Measurements from ENCODE around the gene KLRG1.

The KLRG1 gene

DNA sequence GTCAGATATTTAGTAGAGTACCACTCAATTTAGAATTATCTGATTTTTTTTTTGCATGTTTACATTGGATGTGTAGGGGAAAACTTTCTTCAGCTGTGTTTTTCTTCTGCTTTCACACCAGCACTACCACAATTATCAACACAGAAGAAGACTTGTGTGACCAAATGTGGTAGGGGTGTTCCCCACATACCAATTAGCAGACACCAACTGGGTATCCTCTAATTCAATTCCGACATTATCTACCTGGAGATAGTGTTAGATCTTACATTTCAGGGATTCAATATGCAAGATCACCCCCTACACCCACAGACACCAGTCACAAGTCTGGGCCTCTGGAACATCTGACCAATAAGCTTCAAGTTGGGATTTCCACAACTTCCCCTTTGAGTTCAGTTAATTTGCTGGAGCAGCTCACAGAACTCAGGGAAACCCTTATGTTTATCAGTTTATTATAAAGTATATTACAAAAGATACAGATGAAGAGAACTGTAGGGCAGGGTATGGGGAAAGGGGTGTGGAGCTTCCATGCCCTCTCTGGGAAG is 4.1 kb upstream of the KLRG1 start:
- no peak for DNase-seq (ENCODE audit: low read depth in 4 of 4, low spot score in 1 of 4)

DNA sequence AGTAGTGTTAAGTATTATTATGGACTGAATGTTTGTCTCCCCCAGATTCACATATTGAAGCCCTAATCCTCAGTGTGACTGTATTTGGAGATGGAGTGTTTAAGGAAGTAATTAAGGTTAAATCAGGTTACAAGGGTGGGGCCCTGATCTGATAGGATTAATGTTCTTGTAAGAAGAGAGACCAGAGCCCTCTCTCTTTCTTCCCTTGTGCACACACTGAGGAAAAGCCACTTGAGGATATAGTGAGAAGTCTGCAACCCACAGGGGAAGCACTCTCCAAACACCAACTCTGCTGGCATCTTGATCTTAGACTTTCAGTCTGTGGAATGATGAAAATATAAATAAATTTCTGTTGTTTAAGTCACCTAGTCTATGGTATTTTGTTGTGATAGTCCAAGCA is 2.2 kb upstream of the KLRG1 start:
- DNase-seq (ENCODE audit: low read depth in 4 of 4, low spot score in 1 of 4), result no peak

DNA sequence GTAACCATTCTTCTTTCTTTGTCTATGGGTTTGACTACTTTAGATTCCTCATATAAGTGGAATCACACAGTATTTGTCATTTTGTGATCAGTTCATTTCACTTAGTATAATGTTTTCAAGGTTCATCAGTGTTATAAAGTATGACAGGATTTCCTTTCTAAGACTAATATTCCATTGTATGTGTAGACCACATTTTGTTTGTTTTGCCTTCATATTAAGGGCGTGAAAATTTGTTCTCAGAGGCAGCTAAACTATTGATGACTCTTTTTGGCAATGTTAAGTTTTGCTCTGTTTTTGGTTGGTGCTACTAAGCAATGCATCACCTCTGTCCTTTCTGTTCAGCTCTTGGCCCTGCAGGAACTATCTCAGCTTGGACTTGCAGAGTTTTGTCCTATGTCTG is 1.7 kb upstream of the KLRG1 start:
- DNase-seq (ENCODE audit: low read depth in 4 of 4, low spot score in 1 of 4), result no peak

DNA sequence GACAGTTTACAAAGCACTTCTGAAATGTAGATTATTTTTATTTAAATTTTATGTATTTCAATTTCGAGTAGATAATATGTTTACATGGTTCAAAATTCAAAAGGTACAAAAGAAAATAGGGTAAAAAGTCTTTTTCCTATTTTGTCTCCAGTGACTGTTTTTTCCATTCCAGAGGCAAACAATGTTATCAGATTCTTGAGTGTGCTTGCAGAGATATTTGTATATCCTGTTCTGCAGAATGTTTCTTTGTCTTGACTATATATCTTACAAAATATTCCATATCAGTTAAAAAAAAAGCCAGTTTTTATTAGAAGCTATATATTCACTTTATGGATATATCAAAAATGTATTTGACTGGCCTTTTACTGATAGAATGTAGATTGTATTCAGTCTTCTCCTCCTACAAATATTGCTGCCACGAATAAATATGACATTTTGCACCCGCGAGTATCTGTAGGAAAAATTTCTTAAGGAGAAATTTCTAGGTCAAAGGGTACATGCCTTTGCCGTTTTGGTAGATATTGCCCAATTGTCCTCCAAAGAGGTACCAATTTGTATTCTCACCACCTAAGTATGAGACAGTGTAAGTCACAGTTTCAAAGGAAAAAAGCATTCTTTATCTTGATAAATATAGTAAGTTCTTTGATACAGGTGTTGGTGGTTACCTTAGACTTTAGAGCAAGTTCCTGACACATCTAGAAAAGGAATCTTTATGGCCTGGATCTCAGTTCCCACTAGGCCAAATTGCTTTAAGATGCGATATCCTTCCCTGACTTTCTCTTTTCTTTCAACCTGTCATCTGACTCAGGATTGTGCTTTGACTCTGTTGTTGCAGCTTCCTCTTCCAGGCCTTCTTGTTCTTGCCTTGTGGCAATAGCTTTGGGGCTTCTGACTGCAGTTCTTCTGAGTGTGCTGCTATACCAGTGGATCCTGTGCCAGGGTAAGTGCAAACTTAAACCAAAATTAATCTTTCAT is 2.3 kb downstream of the KLRG1 start:
- no peak for DNase-seq (ENCODE audit: low read depth in 4 of 4, low spot score in 1 of 4)

DNA sequence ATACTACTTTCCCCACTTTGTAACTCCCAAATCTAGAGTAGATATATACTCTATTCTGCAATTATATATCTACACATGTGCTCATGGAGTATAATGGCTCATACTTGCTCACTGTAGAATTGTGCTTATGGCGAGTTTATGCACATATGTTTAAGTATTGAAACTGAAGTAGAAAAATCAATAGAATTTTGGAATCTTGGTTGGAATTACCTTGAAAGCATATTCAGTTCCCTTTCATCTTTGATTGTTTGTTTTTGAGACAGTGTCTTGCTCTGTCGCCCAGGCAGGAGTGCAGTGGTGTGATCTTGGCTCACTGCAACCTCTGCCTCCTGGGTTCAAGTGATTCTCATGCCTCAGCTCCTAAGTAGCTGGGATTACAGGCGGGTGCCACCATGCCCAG is 4.5 kb downstream of the KLRG1 start:
- no peak for DNase-seq (ENCODE audit: low read depth in 4 of 4, low spot score in 1 of 4)

DNA sequence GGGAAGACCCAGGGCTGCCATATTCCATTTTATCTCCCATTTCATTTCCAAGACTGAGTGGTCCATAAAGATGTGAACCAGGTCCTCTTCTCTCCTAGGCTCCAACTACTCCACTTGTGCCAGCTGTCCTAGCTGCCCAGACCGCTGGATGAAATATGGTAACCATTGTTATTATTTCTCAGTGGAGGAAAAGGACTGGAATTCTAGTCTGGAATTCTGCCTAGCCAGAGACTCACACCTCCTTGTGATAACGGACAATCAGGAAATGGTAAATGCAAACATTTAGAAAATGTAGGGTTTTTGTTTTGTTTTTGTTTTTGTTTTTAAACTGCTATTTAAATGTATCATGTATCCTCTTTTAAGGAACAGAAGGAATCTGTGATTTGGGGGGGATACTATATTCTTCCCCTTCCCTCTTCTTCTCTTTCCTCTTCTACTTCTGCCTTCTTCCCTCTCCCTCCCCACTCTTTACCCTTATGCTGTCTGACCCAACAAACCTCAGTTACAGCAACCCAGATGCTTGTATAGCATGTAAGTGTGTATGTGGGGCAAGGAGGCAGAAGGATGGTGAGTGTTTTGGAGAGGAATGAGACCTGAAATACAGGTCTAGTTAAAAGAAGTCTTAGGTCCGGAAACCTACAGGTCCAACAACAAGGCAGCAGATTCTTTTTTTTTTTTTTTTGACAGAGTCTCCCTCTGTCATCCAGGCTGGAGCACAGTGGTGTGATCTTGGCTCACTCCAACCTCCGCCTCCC is 5.9 kb downstream of the KLRG1 start:
- no peak for DNase-seq (ENCODE audit: low read depth in 4 of 4, low spot score in 1 of 4)

DNA sequence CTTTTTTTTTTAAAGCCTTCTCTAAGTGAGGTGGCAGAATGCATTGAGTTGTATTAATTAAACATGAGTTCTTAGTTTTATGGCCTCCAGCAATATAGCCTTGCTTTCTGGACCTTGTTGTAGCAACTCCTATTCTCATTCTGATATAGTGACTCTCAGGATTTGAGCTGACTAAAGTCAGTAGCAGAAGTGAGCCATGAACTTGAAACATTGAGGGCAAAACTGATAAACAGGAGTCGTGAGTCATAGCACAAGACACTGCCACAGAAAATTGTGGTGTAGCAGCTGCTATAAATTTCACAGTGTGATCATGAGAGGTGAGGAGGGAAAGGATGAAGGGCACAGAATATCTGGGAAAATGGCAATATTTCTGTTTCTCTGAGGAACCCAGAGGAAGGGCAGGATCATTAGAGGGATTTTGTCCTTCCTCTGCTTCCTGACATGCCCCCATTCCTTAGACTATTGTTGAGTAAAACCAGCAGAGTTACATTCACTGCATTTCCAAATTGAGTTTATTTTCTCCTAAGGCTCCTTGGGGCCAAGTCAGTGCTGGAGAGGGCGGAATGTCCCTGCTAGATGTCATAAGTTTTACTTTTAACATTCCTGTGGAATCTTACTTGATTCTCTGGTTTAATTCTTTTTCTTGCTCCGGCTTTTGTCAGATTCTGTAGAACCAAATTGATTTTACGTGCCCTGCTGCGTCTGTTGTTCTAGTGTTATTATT is 7.5 kb downstream of the KLRG1 start:
- peak in 1 of 4 experiments; percentile 2 for DNase-seq (ENCODE audit: low read depth in 4 of 4, low spot score in 1 of 4)

DNA sequence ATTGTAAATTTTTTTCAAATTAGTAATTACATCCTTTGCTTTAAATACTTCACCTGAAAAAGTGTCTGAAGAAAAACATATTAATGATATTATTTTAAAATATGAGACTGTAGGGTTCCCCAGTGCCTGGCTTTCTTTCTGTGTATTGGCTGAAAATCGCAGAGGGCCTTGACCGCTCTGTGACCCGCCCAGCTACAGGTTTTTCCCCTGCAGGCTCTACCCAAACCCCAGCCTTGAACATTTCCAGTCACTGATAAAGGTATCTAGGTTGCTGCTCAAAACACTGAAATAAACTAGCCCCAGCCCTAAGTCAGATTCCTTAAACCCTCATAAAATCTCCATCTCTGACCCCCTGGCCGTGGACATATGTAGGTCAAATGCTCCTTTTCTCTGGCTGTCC is 11.9 kb downstream of the KLRG1 start:
- no peak for DNase-seq (ENCODE audit: low read depth in 4 of 4, low spot score in 1 of 4)

DNA sequence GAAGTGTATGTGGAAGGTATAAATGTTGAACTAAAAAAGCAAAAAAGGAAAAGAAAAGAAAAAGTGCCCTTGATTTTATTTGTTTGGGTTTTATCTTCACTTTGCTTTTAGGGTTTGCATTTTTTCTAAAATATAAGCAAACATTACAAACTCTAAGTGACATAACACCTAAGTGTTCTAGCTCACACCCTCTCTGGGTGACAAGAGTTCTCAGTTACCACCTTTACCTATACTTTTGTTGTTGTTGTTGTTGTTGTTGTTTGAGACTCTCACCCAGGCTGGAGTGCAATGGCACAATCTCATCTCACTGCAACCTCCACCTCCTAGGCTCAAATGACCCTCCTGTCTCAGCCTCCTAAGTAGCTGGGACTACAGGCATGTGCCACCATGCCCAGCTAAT is 13.0 kb downstream of the KLRG1 start:
- DNase-seq (ENCODE audit: low read depth in 4 of 4, low spot score in 1 of 4), result no peak

DNA sequence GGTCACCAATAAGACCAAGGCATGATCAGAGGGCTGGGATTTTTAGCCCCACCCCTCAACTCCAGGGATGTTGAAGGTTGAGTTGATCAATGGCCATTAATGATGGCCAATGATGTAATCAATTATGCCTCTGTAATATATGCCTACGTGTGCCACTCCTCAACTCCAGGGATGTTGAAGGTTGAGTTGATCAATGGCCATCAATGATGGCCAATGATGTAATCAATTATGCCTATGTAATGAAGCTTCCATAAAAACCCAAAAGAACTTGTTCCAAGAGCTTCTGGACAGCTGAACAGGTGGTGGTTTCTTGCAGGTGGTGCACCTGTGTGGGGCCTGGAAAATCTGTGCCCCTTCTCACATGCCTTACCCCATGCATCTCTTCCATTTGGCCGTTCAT is 33.2 kb downstream of the KLRG1 start:
- DNase-seq (ENCODE audit: low read depth in 4 of 4, low spot score in 1 of 4), result no peak

DNA sequence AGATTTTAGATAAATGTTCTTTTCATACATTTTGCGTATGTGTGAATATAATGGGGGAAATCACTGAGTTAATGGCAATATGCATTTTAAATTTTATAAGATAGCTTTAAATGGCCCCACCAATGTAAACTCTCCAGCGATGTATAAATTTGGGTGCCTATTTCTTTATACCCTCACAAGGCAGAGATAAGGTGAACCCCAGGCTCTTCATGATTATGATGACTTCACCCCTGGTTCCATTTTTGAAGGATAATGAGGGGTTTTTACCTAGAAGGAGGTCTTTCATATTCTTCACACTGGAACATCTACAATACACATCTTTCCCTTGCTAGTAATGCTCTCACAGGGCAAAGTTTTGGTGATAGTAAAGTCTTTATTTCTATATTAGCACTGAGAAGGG is 35.2 kb downstream of the KLRG1 start:
- DNase-seq (ENCODE audit: low read depth in 4 of 4, low spot score in 1 of 4), result no peak

DNA sequence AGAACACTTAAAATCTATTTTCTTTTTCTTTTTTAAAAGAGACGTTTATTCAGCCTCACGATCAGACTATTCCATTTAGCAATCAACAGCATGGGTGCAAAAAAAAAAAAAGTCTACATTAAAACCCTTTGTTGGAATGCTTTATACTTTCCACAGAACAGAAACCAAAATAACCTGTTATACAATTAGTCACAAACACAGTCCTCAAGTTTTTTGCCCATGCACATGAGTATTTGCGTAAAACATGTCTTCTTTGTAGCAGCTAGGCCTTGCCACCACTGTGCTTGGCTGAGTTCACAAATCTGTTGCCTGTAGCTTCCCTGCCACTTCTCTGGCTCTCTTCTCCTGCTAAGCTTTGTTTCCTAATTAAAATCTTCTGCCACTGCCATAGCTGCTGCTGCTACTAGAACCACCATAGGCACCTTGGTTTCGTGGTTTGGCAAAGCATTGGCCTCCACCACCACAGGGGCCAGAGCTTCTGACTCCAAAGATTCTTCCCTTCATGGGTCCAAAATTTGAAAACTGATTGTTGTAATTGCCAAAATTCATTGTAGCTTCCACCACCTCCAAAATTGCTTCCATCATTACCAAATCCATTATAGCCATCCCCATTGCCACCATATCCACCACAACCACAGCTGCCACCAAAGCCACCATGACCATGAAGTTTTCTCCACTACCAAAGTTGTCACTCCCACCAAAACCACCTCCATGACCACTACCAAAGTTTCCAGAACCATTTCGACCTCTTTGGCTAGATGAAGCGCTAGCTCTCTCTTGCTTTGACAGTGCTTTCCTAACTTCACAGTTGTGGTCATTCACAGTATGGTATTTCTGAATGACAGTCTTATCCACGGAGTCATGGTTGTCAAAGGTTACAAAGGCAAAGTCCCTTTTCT is 38.1 kb downstream of the KLRG1 start:
- peak in 1 of 4 experiments; percentile 19 for DNase-seq (ENCODE audit: low read depth in 4 of 4, low spot score in 1 of 4)

DNA sequence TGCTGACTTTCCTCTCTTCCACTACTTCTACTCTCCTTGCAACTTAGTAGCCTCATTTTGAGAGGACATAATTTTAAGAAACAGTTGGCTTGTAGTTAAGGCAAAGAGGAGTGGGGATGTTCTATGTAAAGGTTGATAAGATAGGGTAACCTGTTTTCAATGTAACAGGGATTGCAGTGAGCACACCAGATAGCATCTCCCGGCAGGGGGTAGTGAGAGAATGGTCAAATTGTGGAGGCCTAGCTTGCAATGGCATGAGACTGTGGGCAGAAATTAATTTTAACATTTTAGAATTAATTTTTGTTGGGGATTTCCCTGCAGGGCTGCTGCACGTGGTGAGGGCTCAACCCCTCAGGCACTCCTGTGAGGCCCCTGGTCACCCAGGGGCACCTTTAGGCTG is 41.4 kb downstream of the KLRG1 start:
- DNase-seq (ENCODE audit: low read depth in 4 of 4, low spot score in 1 of 4), result no peak

DNA sequence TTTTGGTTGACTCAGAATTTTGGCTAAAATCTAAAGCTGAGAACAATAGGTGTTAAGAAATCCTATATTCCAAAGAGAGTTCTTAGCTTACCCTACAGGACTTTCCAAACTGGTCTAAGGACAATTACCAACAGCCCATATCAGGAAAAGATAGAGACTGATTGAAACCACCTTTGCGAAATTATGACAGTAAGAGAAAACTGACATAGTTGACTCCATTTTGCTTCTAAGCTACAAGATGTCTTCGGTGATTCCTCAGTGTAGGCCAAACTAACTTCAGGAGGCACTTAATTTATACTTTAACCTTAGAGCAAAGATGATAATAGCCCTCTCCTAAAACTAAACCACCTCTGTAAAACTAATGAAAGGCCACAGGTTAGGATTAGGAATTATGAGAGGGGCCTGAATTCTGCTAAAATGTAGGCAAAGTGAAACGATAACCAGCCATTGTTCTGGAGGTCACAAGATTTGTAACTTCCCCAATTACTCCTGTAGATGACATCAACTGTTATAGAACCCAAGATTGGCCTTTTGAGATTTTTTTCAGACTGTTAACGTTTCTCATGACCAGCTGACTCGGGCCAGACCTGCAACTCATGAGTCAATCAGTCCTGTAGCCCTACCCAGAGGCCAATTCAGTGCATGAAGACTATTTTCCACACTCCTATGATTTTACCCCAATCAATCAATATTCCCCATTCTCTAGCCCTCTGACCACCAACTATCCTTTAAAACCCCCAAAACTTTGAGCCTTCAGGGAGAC is 43.0 kb downstream of the KLRG1 start:
- no peak for DNase-seq (ENCODE audit: low read depth in 4 of 4, low spot score in 1 of 4)

DNA sequence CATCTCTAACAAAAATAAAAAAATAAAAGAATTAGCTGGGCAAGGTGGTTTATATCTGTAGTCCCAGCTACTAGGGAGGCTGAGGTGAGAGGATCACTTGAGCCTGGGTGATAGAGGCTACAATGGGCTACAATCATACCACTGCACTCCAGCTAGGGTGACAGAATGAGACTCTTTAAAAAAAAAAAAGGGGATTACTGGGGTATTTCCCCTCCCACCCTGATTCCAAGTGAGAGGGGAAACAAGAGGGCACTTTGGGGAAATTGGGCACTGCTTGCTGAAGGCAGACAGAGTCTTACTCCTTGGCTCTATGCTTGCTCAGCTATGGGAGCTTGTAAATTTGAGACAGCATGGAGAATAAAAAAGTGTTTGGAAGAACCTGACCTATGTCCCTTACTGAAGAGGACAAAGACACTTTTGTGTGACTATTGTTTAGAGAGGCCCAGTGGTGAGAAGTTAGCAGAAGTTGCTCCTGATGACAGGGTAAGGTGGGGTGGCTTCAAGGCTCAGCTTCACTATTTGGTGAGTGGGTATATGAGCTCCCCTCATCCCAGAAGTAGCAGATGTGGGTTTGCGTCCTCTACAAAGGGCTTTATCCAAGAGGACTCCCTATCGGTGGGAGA is 44.0 kb downstream of the KLRG1 start:
- DNase-seq (ENCODE audit: low read depth in 4 of 4, low spot score in 1 of 4), result no peak

DNA sequence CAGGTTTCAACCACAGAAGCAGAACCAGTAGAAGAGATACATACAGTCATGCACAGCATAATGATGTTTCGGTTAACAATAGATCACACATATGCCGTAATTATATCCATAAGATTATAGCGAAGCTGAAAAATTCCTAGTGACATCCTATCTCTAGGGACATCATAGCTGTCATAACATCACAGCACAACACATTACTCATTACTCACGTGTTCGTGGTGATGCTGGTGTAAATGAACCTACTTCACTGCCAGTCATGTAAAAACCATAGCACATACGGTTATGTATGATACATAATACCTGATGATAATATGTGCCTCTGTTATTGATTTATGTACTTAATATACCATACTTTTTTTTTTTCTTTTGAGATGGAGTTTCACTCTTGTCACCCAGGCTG is 44.7 kb downstream of the KLRG1 start:
- DNase-seq (ENCODE audit: low read depth in 4 of 4, low spot score in 1 of 4), result no peak

DNA sequence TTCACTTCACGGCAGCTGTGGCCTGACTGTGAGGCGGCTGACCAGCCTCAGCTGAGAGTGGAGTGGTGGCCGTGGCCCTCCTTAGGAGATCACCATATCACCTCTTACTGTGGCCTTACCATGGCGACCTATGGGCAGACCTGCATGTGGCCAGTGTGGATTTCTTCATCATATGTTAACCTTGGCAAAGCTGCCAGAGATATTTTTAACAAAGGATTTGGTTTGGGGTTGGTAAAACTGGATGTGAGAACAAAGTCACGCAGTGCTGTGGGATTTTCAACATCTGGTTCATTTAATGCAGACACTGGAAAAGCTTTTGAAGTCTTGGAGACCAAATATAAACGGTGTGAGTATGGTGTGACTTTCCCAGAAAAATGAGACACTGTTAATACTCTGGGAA is 46.9 kb downstream of the KLRG1 start:
- no peak for DNase-seq (ENCODE audit: low read depth in 4 of 4, low spot score in 1 of 4)

DNA sequence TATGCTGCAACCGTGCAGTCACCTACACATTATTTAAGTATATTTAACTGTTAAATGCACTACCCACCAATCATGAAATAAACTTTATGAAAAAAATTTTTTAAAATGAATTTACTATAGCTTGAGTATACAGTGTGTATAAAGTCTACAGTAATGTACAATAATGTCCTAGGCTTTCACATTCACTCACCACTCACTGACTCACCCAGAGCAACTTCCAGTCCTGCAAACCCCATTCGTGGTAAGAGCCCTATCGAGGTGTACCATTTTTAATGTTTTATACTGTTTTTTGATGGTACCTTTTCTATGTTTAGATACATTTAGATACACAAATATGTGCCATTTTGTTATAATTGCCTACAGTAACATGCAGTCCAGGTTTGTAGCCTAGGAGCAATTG is 48.1 kb downstream of the KLRG1 start:
- DNase-seq (ENCODE audit: low read depth in 4 of 4, low spot score in 1 of 4), result no peak

DNA sequence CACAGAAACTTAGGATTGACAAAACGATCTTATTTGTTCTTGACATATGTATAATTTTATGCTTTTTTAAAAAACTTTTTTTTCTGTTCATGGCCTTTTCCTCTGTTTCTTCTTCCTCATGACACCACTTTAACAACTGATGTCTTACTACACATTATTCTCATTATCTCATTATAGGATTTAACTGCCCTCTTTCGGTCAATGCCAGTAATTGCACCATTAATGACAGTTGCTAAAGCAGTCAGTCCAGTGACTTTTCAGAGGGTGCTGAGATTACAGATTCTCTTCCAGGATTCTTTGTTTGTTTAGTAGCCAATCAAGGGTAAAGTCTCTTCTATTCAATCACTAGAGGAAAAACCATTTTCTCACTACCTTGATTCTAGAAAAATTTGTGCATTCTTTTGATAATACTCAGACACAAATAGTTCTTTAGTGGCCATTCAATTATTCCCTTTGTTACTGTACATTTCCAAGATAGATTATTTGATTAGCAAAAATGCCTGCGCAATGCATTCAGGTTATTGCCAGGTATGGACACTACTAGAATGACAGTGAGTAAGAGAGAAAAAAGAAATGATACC is 50.1 kb downstream of the KLRG1 start:
- DNase-seq (ENCODE audit: low read depth in 4 of 4, low spot score in 1 of 4), result no peak

All from stimulated activated CD4-positive, alpha-beta T cell treated with anti-CD3 and anti-CD28 coated beads, Interleukin-1b, Interleukin-23, amount 100 ng/mL, for 24 hours (primary cell).